OCI-LY7 (cell line): ENCODE results near the gene PNRC2. TPM values are rescaled to one million over a fixed set of nuclear protein-coding genes. Genes with fewer than 3 reads are reported as not detected.

Experiments
- BruUV-seq: library from RNA; stranded (reverse); fragments of 400-500 nt; replicated peaks from 2 replicates; lab custom pipeline; 2021; lab: Mats Ljungman, UMichigan
- CTCF ChIA-PET: fragments of 300-600 bp; sonication (Branson Sonifier 250); formaldehyde crosslinking; loops from one replicate; lab custom pipeline; 2022; ENCODE audit warnings: antibody characterized with exemption; ENCODE audit not compliant: unreplicated experiment; lab: Charles Lee
- POLR2A ChIA-PET: fragments of 300-600 bp; sonication (Branson Sonifier 250); formaldehyde crosslinking; loops from one replicate; lab custom pipeline; 2022; ENCODE audit warnings: antibody characterized with exemption; lab: Charles Lee
- DNase-seq: peaks from one replicate; pipeline ENCODE4 v3.0.0-alpha.2; 2015; ENCODE audit warnings: low spot score
- H2AFZ ChIP-seq: fragments of 200-600 bp; sonication (generic), shearing (Covaris generic); 2 replicates; pipeline ENCODE4 v1.6.1; 2014; ENCODE audit warnings: mild to moderate bottlenecking, antibody characterized with exemption, low read length, moderate library complexity
- H3K27ac ChIP-seq: fragments of 200-600 bp; sonication (generic); 2 replicates; pipeline ENCODE4 v1.5.1; 2014; ENCODE audit warnings: mixed run types, low read depth, mild to moderate bottlenecking, moderate library complexity, low read length, inconsistent platforms; ENCODE audit not compliant: poor library complexity, severe bottlenecking
- H3K36me3 ChIP-seq: fragments of 200-600 bp; sonication (generic); 2 replicates; pipeline ENCODE4 v1.6.1; 2014; ENCODE audit warnings: mild to moderate bottlenecking, antibody characterized with exemption, low read length, moderate library complexity, mixed read lengths; ENCODE audit not compliant: insufficient read depth
- H3K4me1 ChIP-seq: fragments of 200-600 bp; sonication (generic); 2 replicates; pipeline ENCODE4 v1.5.1; 2014; ENCODE audit warnings: mild to moderate bottlenecking, low read length; ENCODE audit not compliant: insufficient read depth, poor library complexity, severe bottlenecking
- H3K4me2 ChIP-seq: fragments of 200-600 bp; sonication (generic); 2 replicates; pipeline ENCODE4 v1.6.1; 2014; ENCODE audit warnings: mild to moderate bottlenecking, low read length
- H3K4me3 ChIP-seq: fragments of 200-600 bp; sonication (generic); 2 replicates; pipeline ENCODE4 v1.5.1; 2014; ENCODE audit warnings: mild to moderate bottlenecking, low read depth, low read length; ENCODE audit not compliant: poor library complexity, severe bottlenecking
- H3K79me2 ChIP-seq: fragments of 200-600 bp; sonication (generic); 2 replicates; pipeline ENCODE4 v1.6.1; 2016; ENCODE audit warnings: low read depth, mild to moderate bottlenecking, low read length, moderate library complexity, mixed read lengths; ENCODE audit not compliant: insufficient read depth
- H3K9me2 ChIP-seq: fragments of 200-600 bp; sonication (generic); 2 replicates; pipeline ENCODE4 v1.6.1; 2016; ENCODE audit warnings: mild to moderate bottlenecking, low read length, mixed read lengths; ENCODE audit not compliant: insufficient read depth
- H3K9me3 ChIP-seq: fragments of 200-600 bp; sonication (generic); 2 replicates; pipeline ENCODE4 v1.6.1; 2014; ENCODE audit warnings: mild to moderate bottlenecking, mixed run types, low read length, mixed read lengths
- H4K20me1 ChIP-seq: fragments of 200-600 bp; sonication (generic); 2 replicates; pipeline ENCODE4 v1.6.1; 2014; ENCODE audit warnings: mild to moderate bottlenecking, antibody characterized with exemption, low read length, moderate library complexity, mixed read lengths; ENCODE audit not compliant: insufficient read depth
- EZH2phosphoT487 ChIP-seq: fragments of 200-600 bp; sonication (generic); IDR thresholded peaks from 2 replicates; pipeline ENCODE4 v1.6.1; 2018; ENCODE audit warnings: low read depth, borderline replicate concordance, mild to moderate bottlenecking, mixed run types, antibody characterized with exemption, low read length, moderate library complexity, mixed read lengths
- intact Hi-C: fragments of 100-400 bp; cut with micrococcal nuclease; formaldehyde crosslinking; loops from one replicate; pipeline ENCODE4 v1.10.0; 2022; ENCODE audit not compliant: unreplicated experiment
- total RNA-seq, 2 experiments: library from RNA; depleted of rRNA in 1 of 2; stranded (reverse); fragments of >200 nt in 1 of 2; shearing (Covaris generic) in 1 of 2; gene quantifications; 2 replicates each; pipeline ENCODE4 v1.2.3, GENCODE V29; 2014 to 2022
- TF ChIP-seq, protein P1 (sequence below): fragments of 200-600 bp; sonication (generic); conservative IDR thresholded peaks from 2 replicates; pipeline ENCODE4 v1.5.1; 2014; ENCODE audit warnings: mild to moderate bottlenecking, antibody characterized with exemption, low read length, moderate library complexity, mixed read lengths

Gene PNRC2
- total RNA-seq, 2 experiments from 2014 or later: 129 to 198 TPM

DNA sequence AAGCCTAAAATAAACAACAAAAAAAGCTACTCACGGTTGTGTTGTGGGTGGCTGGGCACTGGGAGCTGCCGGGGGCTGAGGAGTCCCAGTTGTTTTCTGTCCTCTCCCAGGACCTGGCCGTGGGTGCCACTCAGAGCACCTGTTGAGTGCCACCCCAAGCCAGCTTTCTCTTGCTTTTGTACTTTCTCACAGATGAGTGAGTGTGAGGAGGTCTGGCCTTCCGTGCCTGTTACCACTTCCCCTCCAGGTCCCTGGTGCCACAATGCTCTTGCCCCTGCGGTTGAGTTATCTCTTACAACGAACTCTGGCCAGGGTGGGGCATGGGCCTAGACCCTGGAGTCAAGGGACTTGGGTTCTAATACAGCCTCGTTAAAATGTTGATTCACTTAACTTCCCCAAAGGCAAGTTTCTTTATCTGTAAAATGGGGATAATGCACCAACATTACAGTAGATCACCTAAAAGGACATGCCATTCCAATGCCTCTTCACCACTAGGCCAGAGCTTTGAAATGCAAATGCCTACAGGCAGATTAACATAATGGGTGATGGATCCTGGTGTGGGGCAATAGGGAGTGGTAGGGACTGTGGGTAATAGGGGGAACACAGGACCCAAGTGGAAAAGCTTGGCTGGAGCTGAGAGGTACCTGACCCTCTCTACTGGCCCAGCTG is 46.3 kb upstream of the PNRC2 start, which contains the start of gene CNR2:
CNR2 (minus strand) TSS at position 151 of the 669 bp plus-strand sequence. CDS start 37,745 bp downstream, outside the sequence.
- POLR2A ChIA-PET: interaction anchor here (0.5 to 1.9 kb wide), 10 partner anchors 18 to 261 kb away, joined by 3 to 11 read pairs (median 4); partner anchors contain the start of gene PITHD1
- no TSS peak for BruUV-seq
- peaks cover 40% of the 10 kb centered on the region; the same call in 1 of the 2 replicates for H3K79me2 ChIP-seq
- peak; percentile 92 for DNase-seq
- intact Hi-C loops: no loop called here
- peaks cover 88% of the 10 kb centered on the region for H3K4me1 ChIP-seq
- H4K20me1 ChIP-seq: no peaks in the 10 kb centered on the region
- peak within 1 kb of the TSS; percentile 76 for H3K4me3 ChIP-seq
- no peak for TF ChIP-seq EZH2phosphoT487
- TF ChIP-seq, protein P1, sequence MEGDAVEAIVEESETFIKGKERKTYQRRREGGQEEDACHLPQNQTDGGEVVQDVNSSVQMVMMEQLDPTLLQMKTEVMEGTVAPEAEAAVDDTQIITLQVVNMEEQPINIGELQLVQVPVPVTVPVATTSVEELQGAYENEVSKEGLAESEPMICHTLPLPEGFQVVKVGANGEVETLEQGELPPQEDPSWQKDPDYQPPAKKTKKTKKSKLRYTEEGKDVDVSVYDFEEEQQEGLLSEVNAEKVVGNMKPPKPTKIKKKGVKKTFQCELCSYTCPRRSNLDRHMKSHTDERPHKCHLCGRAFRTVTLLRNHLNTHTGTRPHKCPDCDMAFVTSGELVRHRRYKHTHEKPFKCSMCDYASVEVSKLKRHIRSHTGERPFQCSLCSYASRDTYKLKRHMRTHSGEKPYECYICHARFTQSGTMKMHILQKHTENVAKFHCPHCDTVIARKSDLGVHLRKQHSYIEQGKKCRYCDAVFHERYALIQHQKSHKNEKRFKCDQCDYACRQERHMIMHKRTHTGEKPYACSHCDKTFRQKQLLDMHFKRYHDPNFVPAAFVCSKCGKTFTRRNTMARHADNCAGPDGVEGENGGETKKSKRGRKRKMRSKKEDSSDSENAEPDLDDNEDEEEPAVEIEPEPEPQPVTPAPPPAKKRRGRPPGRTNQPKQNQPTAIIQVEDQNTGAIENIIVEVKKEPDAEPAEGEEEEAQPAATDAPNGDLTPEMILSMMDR: no peak
- H3K9me2 ChIP-seq: no peaks in the 10 kb centered on the region
- H3K4me2 ChIP-seq: peak within 1 kb of the TSS; percentile 83
- no peaks in the 10 kb centered on the region for H3K9me3 ChIP-seq
- peak within 1 kb of the TSS; percentile 4; the same call in 1 of the 2 replicates for H2AFZ ChIP-seq
- no peaks in the 10 kb centered on the region for H3K36me3 ChIP-seq
- CTCF ChIA-PET: interaction anchor here (1.5 to 1.7 kb wide), 2 partner anchors 18 to 102 kb away, joined by 3 to 5 read pairs; no protein-coding TSS in a partner anchor
- H3K27ac ChIP-seq: peak within 1 kb of the TSS; percentile 95

DNA sequence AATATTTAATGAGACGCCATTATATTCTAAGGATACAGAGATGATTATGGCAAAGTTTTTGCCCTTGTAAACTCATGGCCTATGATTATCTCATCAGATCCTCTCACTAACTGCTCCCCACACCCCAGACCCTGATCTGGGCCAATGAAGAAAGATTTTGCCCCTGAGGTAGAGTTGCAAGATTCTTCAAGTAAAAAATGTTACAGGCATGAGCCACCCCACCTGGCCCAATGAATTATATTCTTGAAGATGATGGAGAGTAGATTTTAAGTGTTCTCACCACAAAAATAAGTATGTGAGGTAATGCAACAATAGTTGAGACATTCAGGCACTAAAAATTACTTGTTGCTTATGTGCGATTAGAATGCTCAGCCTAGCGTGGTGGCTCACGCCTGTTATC is 44.7 kb upstream of the PNRC2 start:
- H3K4me3 ChIP-seq: no peak overlapping the region
- ChIA-PET CTCF (interaction anchor here (2.5 kb wide), 1 partner anchor 16 kb away, joined by 14 read pairs; no protein-coding TSS in a partner anchor), POLR2A (interaction anchor here (0.6 to 2.2 kb wide), 4 partner anchors 17 to 97 kb away, joined by 3 to 6 read pairs (median 3); no protein-coding TSS in a partner anchor)
- no peaks in the 10 kb centered on the region for H3K9me3 ChIP-seq
- no peaks in the 10 kb centered on the region for H3K9me2 ChIP-seq
- peak overlapping the region; percentile 20; the same call in 1 of the 2 replicates for H2AFZ ChIP-seq
- H3K79me2 ChIP-seq: peaks cover 33% of the 10 kb centered on the region; the same call in 1 of the 2 replicates
- peaks cover 82% of the 10 kb centered on the region for H3K4me1 ChIP-seq
- TF ChIP-seq EZH2phosphoT487: no peak
- TF ChIP-seq, protein P1: no peak
- no peaks in the 10 kb centered on the region for H4K20me1 ChIP-seq
- intact Hi-C loops: loop anchor here (1.0 kb wide), 1 partner anchor 47 kb away; the partner anchor contains the start of gene FUCA1
- no TSS peak for BruUV-seq
- peak overlapping the region; percentile 71 for H3K27ac ChIP-seq
- DNase-seq: no peak
- H3K4me2 ChIP-seq: no peak overlapping the region
- no peaks in the 10 kb centered on the region for H3K36me3 ChIP-seq
